ENCODE data around the gene SAE1. TPM values are rescaled to one million over a fixed set of nuclear protein-coding genes. Genes with fewer than 3 reads are reported as not detected.

Gene SAE1
- total and polyA plus RNA-seq, 2 experiments from 2014 or later = 115 to 236 TPM

DNA sequence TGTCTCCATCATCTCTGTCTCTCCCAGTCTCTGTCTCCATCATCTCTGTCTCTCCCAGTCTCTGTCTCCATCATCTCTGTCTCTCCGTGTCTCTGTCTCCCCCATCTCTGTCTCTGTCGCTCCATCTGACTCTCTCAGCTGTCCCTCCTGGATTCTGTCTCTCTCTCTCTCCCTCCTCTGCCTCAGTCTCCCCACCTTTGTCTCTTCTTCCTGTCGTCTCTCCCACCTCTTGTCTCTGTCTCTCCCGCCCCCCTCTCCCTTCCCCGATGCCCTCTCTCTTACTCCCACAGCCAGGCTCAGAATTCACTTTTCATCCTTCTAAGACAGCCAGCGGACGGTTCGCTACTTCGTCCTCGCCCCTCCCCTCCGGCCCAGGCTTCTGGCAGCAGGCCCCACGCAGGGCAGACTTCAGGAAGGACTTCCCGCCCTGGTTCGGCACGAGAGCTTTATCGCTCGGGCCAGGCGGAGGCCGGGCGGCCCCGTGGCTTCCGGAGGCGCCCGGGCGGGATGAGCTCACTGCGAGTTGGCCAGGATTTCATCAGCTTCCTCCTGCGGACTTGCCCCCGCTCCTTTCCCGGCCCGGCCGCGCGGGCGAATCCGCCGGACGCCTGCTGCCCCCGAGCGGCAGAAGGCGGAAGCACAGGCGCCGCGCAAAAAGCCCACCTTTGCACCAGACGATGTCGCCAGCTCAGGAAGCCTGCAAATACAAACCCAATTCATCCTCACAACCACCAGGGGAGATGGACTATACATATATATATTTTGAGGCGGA lies 113.3 kb downstream of the SAE1 start (continued):
- TF ChIP-seq, protein P1, sequence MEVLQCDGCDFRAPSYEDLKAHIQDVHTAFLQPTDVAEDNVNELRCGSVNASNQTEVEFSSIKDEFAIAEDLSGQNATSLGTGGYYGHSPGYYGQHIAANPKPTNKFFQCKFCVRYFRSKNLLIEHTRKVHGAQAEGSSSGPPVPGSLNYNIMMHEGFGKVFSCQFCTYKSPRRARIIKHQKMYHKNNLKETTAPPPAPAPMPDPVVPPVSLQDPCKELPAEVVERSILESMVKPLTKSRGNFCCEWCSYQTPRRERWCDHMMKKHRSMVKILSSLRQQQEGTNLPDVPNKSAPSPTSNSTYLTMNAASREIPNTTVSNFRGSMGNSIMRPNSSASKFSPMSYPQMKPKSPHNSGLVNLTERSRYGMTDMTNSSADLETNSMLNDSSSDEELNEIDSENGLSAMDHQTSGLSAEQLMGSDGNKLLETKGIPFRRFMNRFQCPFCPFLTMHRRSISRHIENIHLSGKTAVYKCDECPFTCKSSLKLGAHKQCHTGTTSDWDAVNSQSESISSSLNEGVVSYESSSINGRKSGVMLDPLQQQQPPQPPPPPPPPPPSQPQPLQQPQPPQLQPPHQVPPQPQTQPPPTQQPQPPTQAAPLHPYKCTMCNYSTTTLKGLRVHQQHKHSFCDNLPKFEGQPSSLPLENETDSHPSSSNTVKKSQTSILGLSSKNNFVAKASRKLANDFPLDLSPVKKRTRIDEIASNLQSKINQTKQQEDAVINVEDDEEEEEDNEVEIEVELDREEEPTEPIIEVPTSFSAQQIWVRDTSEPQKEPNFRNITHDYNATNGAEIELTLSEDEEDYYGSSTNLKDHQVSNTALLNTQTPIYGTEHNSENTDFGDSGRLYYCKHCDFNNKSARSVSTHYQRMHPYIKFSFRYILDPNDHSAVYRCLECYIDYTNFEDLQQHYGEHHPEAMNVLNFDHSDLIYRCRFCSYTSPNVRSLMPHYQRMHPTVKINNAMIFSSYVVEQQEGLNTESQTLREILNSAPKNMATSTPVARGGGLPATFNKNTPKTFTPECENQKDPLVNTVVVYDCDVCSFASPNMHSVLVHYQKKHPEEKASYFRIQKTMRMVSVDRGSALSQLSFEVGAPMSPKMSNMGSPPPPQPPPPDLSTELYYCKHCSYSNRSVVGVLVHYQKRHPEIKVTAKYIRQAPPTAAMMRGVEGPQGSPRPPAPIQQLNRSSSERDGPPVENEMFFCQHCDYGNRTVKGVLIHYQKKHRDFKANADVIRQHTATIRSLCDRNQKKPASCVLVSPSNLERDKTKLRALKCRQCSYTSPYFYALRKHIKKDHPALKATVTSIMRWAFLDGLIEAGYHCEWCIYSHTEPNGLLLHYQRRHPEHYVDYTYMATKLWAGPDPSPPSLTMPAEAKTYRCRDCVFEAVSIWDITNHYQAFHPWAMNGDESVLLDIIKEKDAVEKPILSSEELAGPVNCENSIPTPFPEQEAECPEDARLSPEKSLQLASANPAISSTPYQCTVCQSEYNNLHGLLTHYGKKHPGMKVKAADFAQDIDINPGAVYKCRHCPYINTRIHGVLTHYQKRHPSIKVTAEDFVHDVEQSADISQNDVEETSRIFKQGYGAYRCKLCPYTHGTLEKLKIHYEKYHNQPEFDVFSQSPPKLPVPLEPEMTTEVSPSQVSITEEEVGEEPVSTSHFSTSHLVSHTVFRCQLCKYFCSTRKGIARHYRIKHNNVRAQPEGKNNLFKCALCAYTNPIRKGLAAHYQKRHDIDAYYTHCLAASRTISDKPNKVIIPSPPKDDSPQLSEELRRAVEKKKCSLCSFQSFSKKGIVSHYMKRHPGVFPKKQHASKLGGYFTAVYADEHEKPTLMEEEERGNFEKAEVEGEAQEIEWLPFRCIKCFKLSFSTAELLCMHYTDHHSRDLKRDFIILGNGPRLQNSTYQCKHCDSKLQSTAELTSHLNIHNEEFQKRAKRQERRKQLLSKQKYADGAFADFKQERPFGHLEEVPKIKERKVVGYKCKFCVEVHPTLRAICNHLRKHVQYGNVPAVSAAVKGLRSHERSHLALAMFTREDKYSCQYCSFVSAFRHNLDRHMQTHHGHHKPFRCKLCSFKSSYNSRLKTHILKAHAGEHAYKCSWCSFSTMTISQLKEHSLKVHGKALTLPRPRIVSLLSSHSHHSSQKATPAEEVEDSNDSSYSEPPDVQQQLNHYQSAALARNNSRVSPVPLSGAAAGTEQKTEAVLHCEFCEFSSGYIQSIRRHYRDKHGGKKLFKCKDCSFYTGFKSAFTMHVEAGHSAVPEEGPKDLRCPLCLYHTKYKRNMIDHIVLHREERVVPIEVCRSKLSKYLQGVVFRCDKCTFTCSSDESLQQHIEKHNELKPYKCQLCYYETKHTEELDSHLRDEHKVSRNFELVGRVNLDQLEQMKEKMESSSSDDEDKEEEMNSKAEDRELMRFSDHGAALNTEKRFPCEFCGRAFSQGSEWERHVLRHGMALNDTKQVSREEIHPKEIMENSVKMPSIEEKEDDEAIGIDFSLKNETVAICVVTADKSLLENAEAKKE (CRISPR knock-in tag; IDR thresholded peaks at IDR 0.05) = no peak
- TF ChIP-seq EZH2phosphoT487 (IDR thresholded peaks at IDR 0.05; ENCODE audit: unreplicated experiment) (no peak), EZH2 (IDR thresholded peaks at IDR 0.05; ENCODE audit: low read depth, unreplicated experiment) (no peak), NANOG (IDR thresholded peaks at IDR 0.05; ENCODE audit: borderline replicate concordance) (no peak), STAT1 (IDR thresholded peaks at IDR 0.05; ENCODE audit: unreplicated experiment) (no peak)
- TF ChIP-seq, protein P2, sequence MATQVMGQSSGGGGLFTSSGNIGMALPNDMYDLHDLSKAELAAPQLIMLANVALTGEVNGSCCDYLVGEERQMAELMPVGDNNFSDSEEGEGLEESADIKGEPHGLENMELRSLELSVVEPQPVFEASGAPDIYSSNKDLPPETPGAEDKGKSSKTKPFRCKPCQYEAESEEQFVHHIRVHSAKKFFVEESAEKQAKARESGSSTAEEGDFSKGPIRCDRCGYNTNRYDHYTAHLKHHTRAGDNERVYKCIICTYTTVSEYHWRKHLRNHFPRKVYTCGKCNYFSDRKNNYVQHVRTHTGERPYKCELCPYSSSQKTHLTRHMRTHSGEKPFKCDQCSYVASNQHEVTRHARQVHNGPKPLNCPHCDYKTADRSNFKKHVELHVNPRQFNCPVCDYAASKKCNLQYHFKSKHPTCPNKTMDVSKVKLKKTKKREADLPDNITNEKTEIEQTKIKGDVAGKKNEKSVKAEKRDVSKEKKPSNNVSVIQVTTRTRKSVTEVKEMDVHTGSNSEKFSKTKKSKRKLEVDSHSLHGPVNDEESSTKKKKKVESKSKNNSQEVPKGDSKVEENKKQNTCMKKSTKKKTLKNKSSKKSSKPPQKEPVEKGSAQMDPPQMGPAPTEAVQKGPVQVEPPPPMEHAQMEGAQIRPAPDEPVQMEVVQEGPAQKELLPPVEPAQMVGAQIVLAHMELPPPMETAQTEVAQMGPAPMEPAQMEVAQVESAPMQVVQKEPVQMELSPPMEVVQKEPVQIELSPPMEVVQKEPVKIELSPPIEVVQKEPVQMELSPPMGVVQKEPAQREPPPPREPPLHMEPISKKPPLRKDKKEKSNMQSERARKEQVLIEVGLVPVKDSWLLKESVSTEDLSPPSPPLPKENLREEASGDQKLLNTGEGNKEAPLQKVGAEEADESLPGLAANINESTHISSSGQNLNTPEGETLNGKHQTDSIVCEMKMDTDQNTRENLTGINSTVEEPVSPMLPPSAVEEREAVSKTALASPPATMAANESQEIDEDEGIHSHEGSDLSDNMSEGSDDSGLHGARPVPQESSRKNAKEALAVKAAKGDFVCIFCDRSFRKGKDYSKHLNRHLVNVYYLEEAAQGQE (IDR thresholded peaks at IDR 0.05; ENCODE audit: unreplicated experiment) = no peak

All from GM23338 (cell line).